ENCODE results near the gene CLIC1.

- no peak for TF ChIP-seq REST (IDR thresholded peaks at IDR 0.05; ENCODE audit: insufficient read depth in 1 of 2, low read depth in 2 of 2, low read length in 2 of 2)
- no peak for TF ChIP-seq TAF1 (IDR thresholded peaks at IDR 0.05; ENCODE audit: borderline replicate concordance, insufficient read depth, low read length)
- TF ChIP-seq POLR2AphosphoS5 (IDR thresholded peaks at IDR 0.05; ENCODE audit: low read depth, low read length): no peak
Measured at GRCh38 chr6:31701666-31702404, 34.5 kb downstream of the CLIC1 start.
